Hepatocyte (in vitro differentiated cells): Measurements from ENCODE around the gene TRIM16.

ENCODE experiments used
- CTCF ChIP-seq: fragments of 200-600 bp; sonication (generic); IDR thresholded peaks from 2 replicates; pipeline ENCODE4 v1.5.1; 2016; ENCODE audit warnings: antibody characterized with exemption, mild to moderate bottlenecking; ENCODE audit not compliant: poor library complexity
- EZH2 ChIP-seq: fragments of 200-600 bp; sonication (generic); IDR thresholded peaks from 2 replicates; pipeline ENCODE4 v1.6.1; 2016; ENCODE audit warnings: antibody characterized with exemption, mild to moderate bottlenecking, borderline replicate concordance
- EZH2phosphoT487 ChIP-seq: fragments of 200-600 bp; sonication (generic); IDR thresholded peaks from one replicate; pipeline ENCODE4 v1.6.1; 2018; ENCODE audit warnings: antibody characterized with exemption, mild to moderate bottlenecking, low read depth, moderate library complexity; ENCODE audit not compliant: unreplicated experiment, severe bottlenecking

GRCh38 chr17:15659663-15660062 lies 24.4 kb downstream of the TRIM16 start:
- no peak for TF ChIP-seq CTCF
- TF ChIP-seq EZH2: no peak
- TF ChIP-seq EZH2phosphoT487: no peak
